Body of pancreas (tissue), 4 donors: ENCODE data around the gene LEP. TPM values are rescaled to one million over a fixed set of nuclear protein-coding genes. Genes with fewer than 3 reads are reported as not detected.

ENCODE experiments used
- ATAC-seq: fragments of 150-250 bp; one replicate; pipeline ENCODE4 v1.9.1; 2016
- DNase-seq, 4 donors: peaks; one replicate each; pipeline ENCODE4 v3.0.0-alpha.2; 2019
- H3K27ac ChIP-seq, 4 donors: fragments of 200-600 bp; sonication (generic); 1 replicate in 3 of 4; 2 replicates in 1 of 4; pipeline versions ENCODE4 v1.5.1 to v1.6.1; 2016 to 2019; ENCODE audit warnings: mild to moderate bottlenecking in 1 of 4, mixed read lengths in 1 of 4, moderate library complexity in 1 of 4
- H3K27me3 ChIP-seq, 2 donors: fragments of 200-600 bp; sonication (generic); one replicate each; pipeline ENCODE4 v1.6.0; 2016; ENCODE audit warnings: mild to moderate bottlenecking in 1 of 2
- H3K36me3 ChIP-seq, 2 donors: fragments of 200-600 bp; sonication (generic); replicated peaks in 1 of 2; 2 replicates each; pipeline ENCODE4 v1.5.1; 2016; ENCODE audit warnings: low read depth in 2 of 2; ENCODE audit not compliant: insufficient read depth in 1 of 2
- H3K4me1 ChIP-seq: fragments of 200-600 bp; sonication (generic); one replicate; pipeline ENCODE4 v1.6.0; 2016
- H3K4me3 ChIP-seq, 2 donors: fragments of 200-600 bp; sonication (generic); 1 replicate in 1 of 2; 2 replicates in 1 of 2; pipeline ENCODE4 v1.5.1; 2016 to 2019
- H3K9me3 ChIP-seq, 3 donors: fragments of 200-600 bp; sonication (generic); 1 replicate in 2 of 3; 2 replicates in 1 of 3; pipeline ENCODE4 v1.5.1; 2016
- POLR2A ChIP-seq, 3 donors: fragments of 450-650 bp; IDR thresholded peaks; one replicate each; pipeline ENCODE4 v1.6.1; 2016; ENCODE audit warnings: antibody characterized with exemption in 3 of 3, mild to moderate bottlenecking in 2 of 3
- WGBS, 2 donors: methylation state at CpG; one replicate each; pipeline ENCODE4 v1.1.5; 2017; 5-methylcytosine and 5-hydroxymethylcytosine counted together
- intact Hi-C: fragments of 100-400 bp; cut with DNase I; formaldehyde crosslinking; loops from one replicate; pipeline ENCODE4 v1.15.1; 2023
- total RNA-seq, 2 donors: library from RNA; depleted of rRNA; stranded (reverse); fragments of >200 nt; gene quantifications; one replicate each; pipeline ENCODE4 v1.1.0, GENCODE V29; 2016
- TF ChIP-seq, protein P1 (sequence below), 7 experiments: fragments of 450-650 bp in 4 of 7; fragments of 200-600 bp in 3 of 7; sonication (generic) in 3 of 7; IDR thresholded peaks; one replicate each; pipeline ENCODE4 v1.5.1; 2016 to 2019; ENCODE audit warnings: antibody characterized with exemption in 7 of 7

LEP gene
- total RNA-seq, 2 donors from 2014 or later: 1.8 to 72.8 TPM

DNA sequence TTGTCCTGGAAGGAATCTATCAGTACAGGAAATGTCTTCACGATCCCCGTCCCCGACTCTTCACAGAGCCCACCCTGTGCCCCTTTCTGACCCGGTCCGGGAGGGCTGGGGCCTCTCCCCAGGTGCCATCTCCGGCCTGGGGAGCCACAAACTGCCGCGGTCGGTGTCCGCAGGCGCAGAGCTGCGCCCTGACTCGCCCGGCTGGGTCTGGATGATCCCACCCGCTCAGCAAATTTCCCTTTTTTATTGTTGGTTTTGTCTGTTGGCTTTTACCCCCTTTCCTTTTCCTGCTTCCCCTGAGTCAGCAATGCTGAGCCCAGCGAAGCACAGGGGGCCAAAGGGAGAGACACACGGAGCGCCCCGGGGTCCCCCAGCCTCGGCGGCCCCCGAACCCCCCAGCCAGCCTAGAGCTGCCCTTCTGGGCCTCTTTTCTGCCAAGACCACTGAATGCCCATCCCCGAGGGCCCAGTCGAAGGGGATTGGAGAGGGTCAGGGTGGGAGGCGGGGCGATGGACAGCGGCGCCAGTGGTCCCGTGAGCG lies 30.9 kb downstream of the LEP start:
- Histone ChIP-seq H3K4me3 (no peak overlapping the region), H3K9me3 (no peaks in the 10 kb centered on the region), H3K27me3 (peaks cover 0 to 10% of the 10 kb centered on the region in 2 donors), H3K4me1 (peaks cover 22% of the 10 kb centered on the region), H3K27ac (no peak overlapping the region), H3K36me3 (no peaks in the 10 kb centered on the region)
- ATAC-seq (no peak), DNase-seq (no peak)
- 28% methylated on average over 23 to 30 of the region's 30 CpGs for WGBS, 2 donors
- intact Hi-C loops: no loop called here
- TF ChIP-seq, protein P1, sequence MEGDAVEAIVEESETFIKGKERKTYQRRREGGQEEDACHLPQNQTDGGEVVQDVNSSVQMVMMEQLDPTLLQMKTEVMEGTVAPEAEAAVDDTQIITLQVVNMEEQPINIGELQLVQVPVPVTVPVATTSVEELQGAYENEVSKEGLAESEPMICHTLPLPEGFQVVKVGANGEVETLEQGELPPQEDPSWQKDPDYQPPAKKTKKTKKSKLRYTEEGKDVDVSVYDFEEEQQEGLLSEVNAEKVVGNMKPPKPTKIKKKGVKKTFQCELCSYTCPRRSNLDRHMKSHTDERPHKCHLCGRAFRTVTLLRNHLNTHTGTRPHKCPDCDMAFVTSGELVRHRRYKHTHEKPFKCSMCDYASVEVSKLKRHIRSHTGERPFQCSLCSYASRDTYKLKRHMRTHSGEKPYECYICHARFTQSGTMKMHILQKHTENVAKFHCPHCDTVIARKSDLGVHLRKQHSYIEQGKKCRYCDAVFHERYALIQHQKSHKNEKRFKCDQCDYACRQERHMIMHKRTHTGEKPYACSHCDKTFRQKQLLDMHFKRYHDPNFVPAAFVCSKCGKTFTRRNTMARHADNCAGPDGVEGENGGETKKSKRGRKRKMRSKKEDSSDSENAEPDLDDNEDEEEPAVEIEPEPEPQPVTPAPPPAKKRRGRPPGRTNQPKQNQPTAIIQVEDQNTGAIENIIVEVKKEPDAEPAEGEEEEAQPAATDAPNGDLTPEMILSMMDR (IDR thresholded peaks at IDR 0.05): no peak
- TF ChIP-seq POLR2A (IDR thresholded peaks at IDR 0.05): no peak

DNA sequence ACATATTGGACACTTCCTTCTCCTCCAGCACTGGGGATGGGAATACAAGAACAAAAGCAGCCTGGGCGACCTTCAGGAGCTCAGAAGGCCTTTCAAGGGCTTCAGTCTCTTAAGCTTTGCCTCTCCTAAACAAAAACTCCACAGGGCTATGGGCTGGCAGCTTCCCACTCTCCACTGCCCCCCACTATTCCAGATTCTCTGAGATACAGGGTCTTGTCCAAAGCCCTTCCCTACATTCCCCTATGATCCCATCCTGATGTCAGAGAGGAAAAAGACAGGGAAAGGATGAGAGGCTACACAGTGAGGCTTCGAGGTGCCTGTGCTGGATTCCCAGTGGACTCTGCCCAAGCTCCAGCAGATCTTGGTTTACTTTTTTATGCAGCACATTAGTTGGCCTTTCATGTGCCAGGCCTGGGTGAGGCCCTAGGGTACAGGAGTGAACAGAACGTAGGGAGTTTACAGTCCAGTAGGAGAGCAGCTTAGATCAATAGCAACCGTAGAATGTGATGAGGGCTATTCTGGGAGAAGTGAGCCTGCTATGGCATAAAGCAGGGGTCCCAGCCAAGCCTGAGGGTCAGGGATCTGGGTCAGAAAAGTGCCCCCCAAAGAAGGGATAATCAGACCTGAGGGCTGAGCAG lies 33.3 kb downstream of the LEP start:
- TF ChIP-seq POLR2A (IDR thresholded peaks at IDR 0.05): no peak
- TF ChIP-seq, protein P1 (IDR thresholded peaks at IDR 0.05): no peak
- ATAC-seq (no peak), DNase-seq (no peak)
- intact Hi-C loops: no loop called here
- Histone ChIP-seq H3K4me3 (no peak overlapping the region), H3K27me3 (peaks cover 0 to 10% of the 10 kb centered on the region in 2 donors), H3K9me3 (no peaks in the 10 kb centered on the region), H3K27ac (no peak overlapping the region), H3K36me3 (no peaks in the 10 kb centered on the region), H3K4me1 (peaks cover 15% of the 10 kb centered on the region)
- 82 to 89% methylated on average over 4 of the region's 4 CpGs for WGBS, 2 donors

DNA sequence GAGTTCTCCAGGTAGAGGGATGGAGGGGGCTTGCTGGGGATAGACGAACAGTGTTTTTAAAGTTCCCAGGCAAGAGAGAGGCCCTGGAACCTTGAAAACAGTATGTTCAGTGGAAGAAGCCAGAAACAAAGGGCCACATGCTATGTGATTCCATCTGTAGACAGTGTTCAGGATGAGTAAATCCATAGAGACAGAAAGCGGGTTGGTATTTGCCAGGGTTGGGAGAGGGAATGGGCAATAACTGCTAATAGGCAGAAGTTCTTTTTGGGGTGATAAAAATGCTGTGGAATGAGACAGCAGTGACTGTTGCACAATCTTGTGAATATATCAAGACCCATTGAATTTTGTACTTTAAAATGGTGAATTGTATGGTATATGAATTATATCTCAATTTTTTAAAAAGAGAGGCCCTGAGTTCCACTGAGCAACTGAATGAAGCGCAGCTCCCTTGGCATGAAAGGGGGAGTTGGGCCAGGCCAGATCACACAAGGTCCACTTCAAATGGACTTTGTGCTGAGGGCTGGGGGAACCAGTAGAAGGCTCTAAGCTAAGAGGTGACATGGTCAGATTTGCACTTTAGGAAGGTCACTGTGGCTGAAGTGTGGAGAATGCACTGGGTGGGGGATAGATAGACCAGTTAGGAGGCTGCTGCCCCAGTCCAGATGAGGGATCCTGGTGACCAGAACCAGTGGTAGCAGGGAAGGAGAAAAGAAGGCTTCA lies 34.0 kb downstream of the LEP start:
- intact Hi-C loops: no loop called here
- Histone ChIP-seq H3K27ac (no peak overlapping the region), H3K9me3 (peaks cover 0 to 2% (median 0%) of the 10 kb centered on the region in 3 donors), H3K27me3 (peaks cover 0 to 10% of the 10 kb centered on the region in 2 donors), H3K36me3 (no peaks in the 10 kb centered on the region), H3K4me3 (no peak overlapping the region), H3K4me1 (peaks cover 15% of the 10 kb centered on the region)
- no peak for ATAC-seq
- no peak for DNase-seq
- TF ChIP-seq, protein P1 (IDR thresholded peaks at IDR 0.05): no peak
- no peak for TF ChIP-seq POLR2A (IDR thresholded peaks at IDR 0.05)
- WGBS, 2 donors: 47 to 62% methylated on average over 3 of the region's 3 CpGs

DNA sequence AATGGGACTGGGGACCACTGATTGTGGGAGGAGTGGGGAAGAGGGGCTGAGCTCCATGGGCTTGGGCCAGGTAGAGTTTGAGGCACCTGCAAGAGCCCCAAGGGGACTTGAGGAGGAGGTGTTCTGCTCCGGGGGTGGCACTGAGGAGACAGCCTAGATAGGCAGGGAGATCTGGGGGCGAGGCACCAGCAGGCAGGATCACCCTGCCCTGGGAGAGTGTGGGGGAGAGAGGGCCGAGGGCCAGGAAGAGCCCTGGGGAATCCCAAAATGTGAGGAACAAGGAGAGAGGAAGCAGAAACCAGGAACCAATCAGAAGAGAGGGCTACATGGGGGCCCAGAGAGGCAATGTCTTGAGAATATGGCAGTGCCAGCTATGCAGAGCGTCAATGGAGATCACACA lies 34.6 kb downstream of the LEP start:
- intact Hi-C loops: no loop called here
- Histone ChIP-seq H3K27ac (no peak overlapping the region), H3K27me3 (peaks cover 0 to 10% of the 10 kb centered on the region in 2 donors), H3K36me3 (no peaks in the 10 kb centered on the region), H3K4me1 (peaks cover 15% of the 10 kb centered on the region), H3K4me3 (no peak overlapping the region), H3K9me3 (peaks cover 0 to 8% (median 0%) of the 10 kb centered on the region in 3 donors)
- no peak for DNase-seq
- ATAC-seq: no peak
- TF ChIP-seq, protein P1 (IDR thresholded peaks at IDR 0.05): no peak
- no peak for TF ChIP-seq POLR2A (IDR thresholded peaks at IDR 0.05)
- WGBS, 2 donors: 80 to 91% methylated on average over 4 of the region's 4 CpGs
